ENCODE data around the gene SMAD6. TPM values are rescaled to one million over a fixed set of nuclear protein-coding genes. Genes with fewer than 3 reads are reported as not detected.

SMAD6 gene
- total and polyA plus RNA-seq, 2 of the 4 experiments (the other 2 are of a cell fraction): 4.8 to 8.5 TPM

GRCh38 chr15:66747886-66748707, 46.1 kb downstream of the SMAD6 start (continued):
- TF ChIP-seq POLR2A (IDR thresholded peaks at IDR 0.05; ENCODE audit: low read depth, low read length) (no peak), RAD21 (IDR thresholded peaks at IDR 0.05; ENCODE audit: low read length) (no peak)

DNA sequence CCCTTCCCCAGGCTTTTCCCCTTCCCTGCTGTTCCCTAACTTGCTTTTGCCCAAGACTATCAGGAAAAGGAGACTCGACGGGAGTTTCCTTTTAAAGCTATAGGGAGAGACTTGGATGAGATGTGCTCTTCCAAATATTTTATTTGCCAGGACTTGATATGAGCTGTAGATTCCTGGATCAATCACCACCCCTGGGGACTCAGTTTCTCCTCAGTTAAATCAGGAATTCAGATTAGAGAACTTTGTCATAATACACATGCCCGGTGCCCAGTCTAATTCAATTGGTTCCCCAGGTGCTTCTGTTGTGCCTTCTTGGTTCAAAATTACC, 46.6 kb downstream of the SMAD6 start:
- dilution Hi-C loops (cut with HindIII; ENCODE audit: low sequenced_read_pairs, unreplicated experiment): no loop called here
- 100% methylated on average over 1 of the region's 3 CpGs; no CpG with 5 or more reads in 1 of the 2 experiments for WGBS, 2 experiments (ENCODE audit: extremely low coverage in 2 of 2, insufficient read length in 1 of 2)
- peak overlapping the region; percentile 23 for H3K18ac ChIP-seq (ENCODE audit: low read depth, low read length)
- peaks cover 69 to 90% of the 10 kb centered on the region in 2 experiments for H3K79me1 ChIP-seq (ENCODE audit: low read depth in 1 of 2, low read length in 2 of 2)
- peaks cover 51% of the 10 kb centered on the region for H3K9me1 ChIP-seq (ENCODE audit: insufficient read depth, low read length)
- peak overlapping the region; percentile 58 for H3K9ac ChIP-seq (ENCODE audit: low read depth, low read length)
- peak overlapping the region; percentile 71 for H2BK20ac ChIP-seq (ENCODE audit: low read depth, low read length)
- H2BK120ac ChIP-seq (ENCODE audit: low read depth, low read length): peak overlapping the region; percentile 85
- ChIA-PET CTCF (no interaction called here), POLR2A (ENCODE audit: unreplicated experiment) (no interaction called here)
- no peak overlapping the region for H3K4me3 ChIP-seq (ENCODE audit: insufficient read depth, low read depth, low read length)
- peak overlapping the region; percentile 63 for H2BK5ac ChIP-seq (ENCODE audit: low read depth, low read length, poor library complexity, severe bottlenecking)
- TF ChIP-seq RCOR1 (IDR thresholded peaks at IDR 0.05; ENCODE audit: insufficient replicate concordance, low read length) (no peak), NFE2L2 (IDR thresholded peaks at IDR 0.05; ENCODE audit: low read depth, low read length) (no peak), RAD21 (IDR thresholded peaks at IDR 0.05; ENCODE audit: low read length) (no peak), ELK1 (IDR thresholded peaks at IDR 0.05; ENCODE audit: borderline replicate concordance, low read depth, low read length) (no peak), MXI1 (IDR thresholded peaks at IDR 0.05; ENCODE audit: borderline replicate concordance, low read depth, low read length) (no peak), MAZ (IDR thresholded peaks at IDR 0.05; ENCODE audit: borderline replicate concordance, low read depth, low read length) (no peak)
- TF ChIP-seq, protein P1, sequence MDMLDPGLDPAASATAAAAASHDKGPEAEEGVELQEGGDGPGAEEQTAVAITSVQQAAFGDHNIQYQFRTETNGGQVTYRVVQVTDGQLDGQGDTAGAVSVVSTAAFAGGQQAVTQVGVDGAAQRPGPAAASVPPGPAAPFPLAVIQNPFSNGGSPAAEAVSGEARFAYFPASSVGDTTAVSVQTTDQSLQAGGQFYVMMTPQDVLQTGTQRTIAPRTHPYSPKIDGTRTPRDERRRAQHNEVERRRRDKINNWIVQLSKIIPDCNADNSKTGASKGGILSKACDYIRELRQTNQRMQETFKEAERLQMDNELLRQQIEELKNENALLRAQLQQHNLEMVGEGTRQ (IDR thresholded peaks at IDR 0.05; ENCODE audit: low read depth, low read length): no peak
- H4K5ac ChIP-seq (ENCODE audit: low read depth, low read length): peak overlapping the region; percentile 6; the same call in 1 of the 2 replicates
- H3K27me3 ChIP-seq (ENCODE audit: control insufficient read depth, insufficient read depth, low read length): no peaks in the 10 kb centered on the region
- peak overlapping the region; percentile 86 for H2BK15ac ChIP-seq (ENCODE audit: low read depth, low read length)
- H3K9me3 ChIP-seq (ENCODE audit: control insufficient read depth, insufficient read depth, low read length): no peaks in the 10 kb centered on the region
- peaks cover 65% of the 10 kb centered on the region for H3K4me1 ChIP-seq (ENCODE audit: control insufficient read depth, insufficient read depth, low read length)
- peaks cover 8% of the 10 kb centered on the region for H3K36me3 ChIP-seq (ENCODE audit: control insufficient read depth, insufficient read depth, low read length)
- no peak overlapping the region for H2AFZ ChIP-seq (replicated peaks; ENCODE audit: low read length, poor library complexity)
- peak overlapping the region; percentile 61 for H3K4me2 ChIP-seq (ENCODE audit: low read depth, low read length)
- peak overlapping the region; percentile 44 for H3K14ac ChIP-seq (replicated peaks; ENCODE audit: low read depth, low read length)
- peak overlapping the region; percentile 91 for H2AK5ac ChIP-seq (ENCODE audit: low read depth, low read length)
- peak overlapping the region; percentile 81 for H3K4ac ChIP-seq (ENCODE audit: low read depth, low read length)
- intact Hi-C loops (cut with micrococcal nuclease): loop anchor here (2.0 to 5.0 kb wide), 2 partner anchors 14 to 46 kb away; partner anchors contain the start of gene SMAD6
- peak overlapping the region; percentile 47 to 89 for H4K8ac ChIP-seq (ENCODE audit: low read depth in 2 of 2, low read length in 2 of 2)
- no peak overlapping the region for H2AK9ac ChIP-seq (replicated peaks; ENCODE audit: low read depth, low read length, poor library complexity)
- peak overlapping the region; percentile 94 for H4K91ac ChIP-seq (ENCODE audit: insufficient read depth, low read depth, low read length)
- peaks cover 3% of the 10 kb centered on the region; the same call in 1 of the 2 replicates for H4K20me1 ChIP-seq (ENCODE audit: insufficient read depth, low read length)
- DNase-seq: no peak
- H3K23ac ChIP-seq (ENCODE audit: low read depth, low read length): peak overlapping the region; percentile 66
- H3K27ac ChIP-seq (ENCODE audit: insufficient read depth, low read length): peak overlapping the region; percentile 95
- no TSS peak for BruUV-seq (replicated peaks)
- in situ Hi-C loops (cut with MboI; ENCODE audit: low sequenced_read_pairs): no loop called here
- no peak for ATAC-seq (ENCODE audit: low read depth)
- H3K56ac ChIP-seq (ENCODE audit: extremely low read depth, insufficient read depth, low read length): peak overlapping the region; percentile 94

All from IMR-90 (cell line).